Immature natural killer cell (primary cell): ENCODE data around the gene SLC39A3. TPM values are rescaled to one million over a fixed set of nuclear protein-coding genes. Genes with fewer than 3 reads are reported as not detected.

Experiments
- DNase-seq, 3 donors: peaks; one replicate each; pipeline ENCODE4 v3.0.0; 2022; ENCODE audit warnings: mixed read lengths in 1 of 3
- H3K27ac Mint-ChIP-seq, 6 donors: one replicate each; pipeline ENCODE4 v1.8.0; 2020; ENCODE audit warnings: mixed read lengths in 6 of 6, mild to moderate bottlenecking in 5 of 6, inconsistent platforms in 4 of 6, moderate library complexity in 3 of 6
- H3K27me3 Mint-ChIP-seq, 3 donors: one replicate each; pipeline ENCODE4 v1.8.0; 2020 to 2021; ENCODE audit warnings: low read depth in 3 of 3, mild to moderate bottlenecking in 3 of 3, mixed read lengths in 3 of 3, moderate library complexity in 3 of 3, inconsistent platforms in 1 of 3
- H3K36me3 Mint-ChIP-seq, 3 donors: one replicate each; pipeline ENCODE4 v1.8.0; 2020; ENCODE audit warnings: mixed read lengths in 3 of 3, inconsistent platforms in 2 of 3, mild to moderate bottlenecking in 2 of 3
- H3K4me1 Mint-ChIP-seq, 2 donors: one replicate each; pipeline ENCODE4 v1.8.0; 2020; ENCODE audit warnings: inconsistent platforms in 2 of 2, mild to moderate bottlenecking in 2 of 2, mixed read lengths in 2 of 2, moderate library complexity in 1 of 2
- H3K4me3 Mint-ChIP-seq, 5 donors: one replicate each; pipeline ENCODE4 v1.8.0; 2020; ENCODE audit warnings: mild to moderate bottlenecking in 5 of 5, mixed read lengths in 5 of 5, inconsistent platforms in 3 of 5, moderate library complexity in 3 of 5
- H3K9me3 Mint-ChIP-seq, 6 donors: one replicate each; pipeline ENCODE4 v1.8.0; 2020; ENCODE audit warnings: mild to moderate bottlenecking in 6 of 6, mixed read lengths in 6 of 6, inconsistent platforms in 4 of 6, moderate library complexity in 3 of 6
- polyA plus RNA-seq, 3 donors: library from polyadenylated mRNA; unstranded; fragments of 300-500 nt; fragmentation: Illumina TruSeq; gene quantifications; one replicate each; pipeline ENCODE4 v1.2.3, GENCODE V29; 2021

SLC39A3 gene
- polyA plus RNA-seq, 3 donors from 2014 or later, result 43.8 to 63.7 (median 46.8) TPM

- no peaks in the 10 kb centered on the region for H3K9me3 Mint-ChIP-seq
- H3K27ac Mint-ChIP-seq, result peak overlapping the region; percentile 86 to 97 (median 92)
- H3K27me3 Mint-ChIP-seq, result peaks cover 0 to 7% (median 2%) of the 10 kb centered on the region in 3 donors
- peak; percentile 54 to 66 (median 60) for DNase-seq
- H3K4me3 Mint-ChIP-seq, result peak overlapping the region; percentile 60 to 83 (median 76)
- H3K4me1 Mint-ChIP-seq, result peaks cover 38 to 47% of the 10 kb centered on the region in 2 donors
- H3K36me3 Mint-ChIP-seq, result no peaks in the 10 kb centered on the region
These were observed 36.0 kb upstream of the SLC39A3 start for GRCh38 chr19:2775556-2776430.

DNA sequence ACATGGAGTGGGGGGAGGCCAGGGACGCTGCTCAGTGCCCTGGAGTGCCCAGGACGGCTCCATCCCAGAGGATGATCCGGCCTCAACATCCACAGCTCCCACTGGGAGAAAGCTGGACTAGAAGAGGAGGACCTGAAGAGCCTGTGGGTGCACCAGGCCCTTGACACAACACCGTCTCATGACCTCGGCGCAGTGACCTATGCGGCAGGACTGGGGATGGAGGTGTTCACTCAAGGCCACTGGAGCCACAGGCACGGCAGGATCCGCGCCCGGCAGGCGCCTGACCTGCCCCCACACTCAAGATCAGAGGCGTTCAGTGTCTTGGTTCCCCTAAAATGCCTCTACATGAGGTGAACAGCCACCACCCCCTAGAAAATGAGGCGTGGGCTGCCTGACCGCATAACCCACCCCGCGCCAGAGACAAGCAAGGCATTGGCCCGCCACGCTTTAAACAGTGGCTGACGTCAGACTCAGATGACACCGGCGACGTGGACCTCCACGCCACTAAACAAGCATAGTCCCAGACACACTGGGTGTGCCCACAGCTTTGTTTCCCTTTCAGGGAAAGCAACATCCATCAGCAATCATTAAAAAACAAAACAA is 35.2 kb upstream of the SLC39A3 start:
- H3K9me3 Mint-ChIP-seq, result no peaks in the 10 kb centered on the region
- H3K27me3 Mint-ChIP-seq, result peaks cover 0 to 7% (median 2%) of the 10 kb centered on the region in 3 donors
- H3K36me3 Mint-ChIP-seq, result no peaks in the 10 kb centered on the region
- peak in 2 of 3 donors; percentile 5 to 10 for DNase-seq
- peaks cover 32 to 39% of the 10 kb centered on the region in 2 donors for H3K4me1 Mint-ChIP-seq
- peak overlapping the region; percentile 60 to 83 (median 76) for H3K4me3 Mint-ChIP-seq
- H3K27ac Mint-ChIP-seq, result peak overlapping the region; percentile 86 to 97 (median 92)

DNA sequence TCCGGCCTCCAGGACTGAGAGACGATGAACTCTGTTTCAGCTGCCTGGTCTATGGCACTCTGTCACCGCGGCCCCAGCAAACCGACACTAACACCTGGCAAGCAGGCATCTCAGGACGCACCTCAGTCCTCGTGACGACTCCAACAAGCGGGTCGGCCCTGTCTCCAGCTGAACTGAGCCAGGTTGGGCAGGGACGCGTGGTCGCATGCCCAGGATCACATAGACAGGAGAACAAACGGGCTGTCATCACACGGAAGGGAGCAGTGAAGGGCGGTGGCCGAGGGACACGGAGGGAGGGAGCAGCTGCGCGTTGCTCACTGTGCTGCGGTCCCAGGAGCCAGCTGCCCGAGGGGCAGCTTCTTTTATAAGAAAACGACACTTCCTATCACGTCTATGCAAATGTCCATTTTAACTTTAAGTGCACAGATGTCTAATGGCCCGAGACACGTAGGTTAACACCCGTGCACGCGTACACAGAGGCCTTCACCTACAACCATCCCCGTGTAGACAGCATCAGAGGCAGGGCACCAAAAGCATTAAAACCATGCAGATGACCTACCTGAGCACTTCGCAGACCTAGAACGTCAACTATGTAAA is 34.4 kb upstream of the SLC39A3 start:
- peaks cover 29 to 37% of the 10 kb centered on the region in 2 donors for H3K4me1 Mint-ChIP-seq
- H3K4me3 Mint-ChIP-seq, result peak overlapping the region in 1 of 5 donors; percentile 8
- H3K9me3 Mint-ChIP-seq, result no peaks in the 10 kb centered on the region
- peak overlapping the region in 4 of 6 donors; percentile 28 to 80 (median 68) for H3K27ac Mint-ChIP-seq
- DNase-seq, result no peak
- H3K27me3 Mint-ChIP-seq, result peaks cover 0 to 7% (median 2%) of the 10 kb centered on the region in 3 donors
- no peaks in the 10 kb centered on the region for H3K36me3 Mint-ChIP-seq

GRCh38 chr19:2771786-2772674 is 32.2 kb upstream of the SLC39A3 start:
- no peaks in the 10 kb centered on the region for H3K36me3 Mint-ChIP-seq
- H3K27me3 Mint-ChIP-seq, result peaks cover 0 to 7% (median 2%) of the 10 kb centered on the region in 3 donors
- no peak overlapping the region for H3K27ac Mint-ChIP-seq
- peak overlapping the region in 1 of 5 donors; percentile 17 for H3K4me3 Mint-ChIP-seq
- no peaks in the 10 kb centered on the region for H3K9me3 Mint-ChIP-seq
- H3K4me1 Mint-ChIP-seq, result peaks cover 29 to 37% of the 10 kb centered on the region in 2 donors
- DNase-seq, result no peak

DNA sequence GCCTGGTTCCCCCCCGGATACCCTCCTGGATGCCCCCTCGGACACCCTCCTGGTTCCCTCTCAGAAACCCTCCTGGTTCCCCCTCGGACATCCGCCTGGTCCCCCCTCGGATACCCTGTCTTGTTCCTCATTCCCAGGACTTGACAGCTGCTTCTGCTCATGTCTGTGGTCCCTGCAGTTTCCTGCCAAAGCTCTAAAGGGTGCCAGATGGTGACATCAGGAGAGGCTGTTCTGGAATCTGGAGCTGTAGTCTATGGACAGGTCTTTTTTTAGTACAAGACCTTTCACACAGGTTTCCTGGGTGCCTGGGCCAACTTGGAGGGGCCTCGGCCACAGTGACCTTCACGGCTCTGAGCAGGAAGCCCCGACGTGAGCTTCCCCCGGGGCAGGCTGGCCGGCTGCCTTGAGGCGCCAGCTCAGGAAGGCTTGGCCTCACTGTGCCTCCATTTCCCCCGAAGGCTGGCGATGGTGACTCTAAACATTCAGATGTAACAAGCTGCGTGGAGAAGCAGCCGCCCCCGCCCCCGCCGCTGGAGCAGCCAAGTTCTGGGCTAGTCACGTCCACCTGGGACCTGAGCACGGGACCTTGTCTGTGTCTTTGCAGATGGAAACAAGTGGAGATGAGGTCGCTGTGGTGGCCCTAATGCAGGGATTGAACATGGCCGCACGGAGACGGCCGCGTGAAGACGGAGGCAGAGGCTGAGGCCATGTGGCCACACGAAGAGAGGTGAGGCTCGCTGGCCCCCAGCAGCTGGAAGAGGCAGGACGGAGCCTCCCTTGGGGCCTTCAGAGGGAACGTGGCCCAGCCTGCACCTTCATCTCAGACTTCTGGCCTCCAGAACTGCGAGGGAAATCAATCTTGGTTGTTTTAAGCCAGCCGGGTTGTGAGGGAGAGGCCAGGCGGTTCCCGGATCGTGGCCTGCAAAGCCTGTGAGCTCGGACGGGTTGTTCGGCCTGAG is 30.5 kb upstream of the SLC39A3 start:
- Mint-ChIP-seq H3K4me3 (no peak overlapping the region), H3K36me3 (peaks cover 0 to 3% (median 0%) of the 10 kb centered on the region in 3 donors), H3K27ac (no peak overlapping the region), H3K27me3 (peaks cover 0 to 2% (median 0%) of the 10 kb centered on the region in 3 donors), H3K9me3 (no peaks in the 10 kb centered on the region), H3K4me1 (peaks cover 18 to 24% of the 10 kb centered on the region in 2 donors)
- DNase-seq, result no peak

DNA sequence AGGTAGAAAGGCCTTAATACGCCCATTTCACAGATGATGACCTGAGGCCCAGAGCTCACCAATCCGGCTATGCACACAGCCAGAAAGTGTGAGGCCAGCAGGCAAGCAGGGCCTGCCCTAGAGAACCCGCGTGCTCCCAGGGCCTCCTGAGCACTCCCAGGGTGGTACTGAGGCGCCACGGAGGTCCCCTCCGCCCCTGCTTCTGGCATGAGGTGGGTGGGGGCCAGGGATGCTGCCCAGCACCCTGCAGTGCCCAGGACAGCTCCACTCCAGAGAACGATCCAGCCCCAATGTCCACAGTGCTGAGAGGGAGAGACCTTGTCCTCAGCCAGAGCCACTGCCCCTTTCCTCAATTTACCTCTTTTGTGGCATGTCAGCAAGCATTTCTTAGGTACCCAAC is 29.4 kb upstream of the SLC39A3 start:
- Mint-ChIP-seq H3K4me1 (peaks cover 7 to 13% of the 10 kb centered on the region in 2 donors), H3K27me3 (peaks cover 0 to 4% (median 2%) of the 10 kb centered on the region in 3 donors), H3K4me3 (no peak overlapping the region), H3K27ac (no peak overlapping the region), H3K36me3 (peaks cover 0 to 3% (median 0%) of the 10 kb centered on the region in 3 donors), H3K9me3 (no peaks in the 10 kb centered on the region)
- DNase-seq, result no peak

- no peak overlapping the region for H3K27ac Mint-ChIP-seq
- no peak for DNase-seq
These were observed 28.7 kb upstream of the SLC39A3 start for GRCh38 chr19:2768365-2769132.

DNA sequence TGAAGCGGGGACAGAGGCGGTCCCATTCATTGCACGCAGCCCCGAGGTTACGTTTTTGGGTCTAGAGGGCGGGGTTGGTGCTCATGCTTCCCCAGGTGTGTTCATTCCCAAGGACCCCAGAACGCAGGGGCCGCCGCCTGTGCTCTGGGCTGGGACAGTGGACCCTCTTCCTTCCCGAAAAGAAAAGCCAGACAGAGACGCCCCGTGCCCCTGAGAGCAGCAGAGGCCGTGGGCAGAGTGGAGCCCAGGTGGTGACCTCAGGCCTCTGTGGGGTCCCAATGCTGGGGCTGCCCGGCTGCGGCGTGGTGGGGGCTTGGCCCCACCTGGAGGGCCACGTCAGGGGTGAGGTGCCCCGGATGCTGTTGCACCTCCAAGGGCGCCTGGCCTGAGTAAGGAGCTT is 27.9 kb upstream of the SLC39A3 start:
- DNase-seq, result no peak
- Mint-ChIP-seq H3K27me3 (peaks cover 0 to 4% (median 2%) of the 10 kb centered on the region in 3 donors), H3K4me1 (peaks cover 5 to 9% of the 10 kb centered on the region in 2 donors), H3K4me3 (no peak overlapping the region), H3K36me3 (peaks cover 0 to 3% (median 3%) of the 10 kb centered on the region in 3 donors), H3K27ac (no peak overlapping the region), H3K9me3 (no peaks in the 10 kb centered on the region)

More at GRCh38 chr19:2768365-2769132, 28.7 kb upstream of the SLC39A3 start:
- H3K4me1 Mint-ChIP-seq, result peaks cover 5 to 9% of the 10 kb centered on the region in 2 donors
- no peak overlapping the region for H3K4me3 Mint-ChIP-seq
- H3K9me3 Mint-ChIP-seq, result no peaks in the 10 kb centered on the region
- peaks cover 0 to 3% (median 3%) of the 10 kb centered on the region in 3 donors for H3K36me3 Mint-ChIP-seq
- H3K27me3 Mint-ChIP-seq, result peaks cover 0 to 4% (median 2%) of the 10 kb centered on the region in 3 donors

- Mint-ChIP-seq H3K36me3 (peaks cover 0 to 3% (median 3%) of the 10 kb centered on the region in 3 donors), H3K4me3 (no peak overlapping the region), H3K9me3 (no peaks in the 10 kb centered on the region), H3K27me3 (peaks cover 0 to 4% (median 0%) of the 10 kb centered on the region in 3 donors), H3K4me1 (no peaks in the 10 kb centered on the region), H3K27ac (no peak overlapping the region)
- no peak for DNase-seq
These were observed 27.0 kb upstream of the SLC39A3 start for GRCh38 chr19:2766594-2767372.

GRCh38 chr19:2765376-2765775 is 25.6 kb upstream of the SLC39A3 start:
- Mint-ChIP-seq H3K4me3 (no peak overlapping the region), H3K4me1 (no peaks in the 10 kb centered on the region), H3K36me3 (peaks cover 0 to 3% (median 3%) of the 10 kb centered on the region in 3 donors), H3K27ac (peak overlapping the region in 1 of 6 donors; percentile 17), H3K27me3 (peaks cover 0 to 4% (median 0%) of the 10 kb centered on the region in 3 donors), H3K9me3 (no peaks in the 10 kb centered on the region)
- no peak for DNase-seq

- no peak for DNase-seq
- H3K4me1 Mint-ChIP-seq, result no peaks in the 10 kb centered on the region
- H3K27me3 Mint-ChIP-seq, result peaks cover 0 to 5% (median 0%) of the 10 kb centered on the region in 3 donors
- H3K4me3 Mint-ChIP-seq, result no peak overlapping the region
- H3K36me3 Mint-ChIP-seq, result peaks cover 0 to 5% (median 3%) of the 10 kb centered on the region in 3 donors
- no peaks in the 10 kb centered on the region for H3K9me3 Mint-ChIP-seq
- H3K27ac Mint-ChIP-seq, result peak overlapping the region in 1 of 6 donors; percentile 17
These were observed 25.1 kb upstream of the SLC39A3 start for GRCh38 chr19:2764945-2765344.
